Measurements from ENCODE around the gene SAMD10.
A peak's percentile ranks its signal among the peaks of the same experiment; 100 is the strongest.

The SAMD10 gene

GRCh38 chr20:64006902-64007301, 27.5 kb upstream of the SAMD10 start:
- no peak overlapping the region for H3K27ac ChIP-seq
- no peak for TF ChIP-seq CTCF (conservative IDR thresholded peaks at IDR 0.05)
- TF ChIP-seq ZFX (IDR thresholded peaks at IDR 0.05): no peak

- H3K27ac ChIP-seq: no peak overlapping the region
- TF ChIP-seq ZFX (IDR thresholded peaks at IDR 0.05): no peak
- no peak for TF ChIP-seq CTCF (conservative IDR thresholded peaks at IDR 0.05)
Measured at GRCh38 chr20:64006490-64006889, 27.0 kb upstream of the SAMD10 start.

- no peak overlapping the region for H3K27ac ChIP-seq
- TF ChIP-seq CTCF (conservative IDR thresholded peaks at IDR 0.05) (no peak), ZFX (IDR thresholded peaks at IDR 0.05) (no peak)
Measured at GRCh38 chr20:64005394-64005793, 26.0 kb upstream of the SAMD10 start.

GRCh38 chr20:64003960-64004725, 24.7 kb upstream of the SAMD10 start:
- TF ChIP-seq CTCF (conservative IDR thresholded peaks at IDR 0.05) (no peak), ZFX (IDR thresholded peaks at IDR 0.05) (no peak)
- H3K27ac ChIP-seq: no peak overlapping the region

DNA sequence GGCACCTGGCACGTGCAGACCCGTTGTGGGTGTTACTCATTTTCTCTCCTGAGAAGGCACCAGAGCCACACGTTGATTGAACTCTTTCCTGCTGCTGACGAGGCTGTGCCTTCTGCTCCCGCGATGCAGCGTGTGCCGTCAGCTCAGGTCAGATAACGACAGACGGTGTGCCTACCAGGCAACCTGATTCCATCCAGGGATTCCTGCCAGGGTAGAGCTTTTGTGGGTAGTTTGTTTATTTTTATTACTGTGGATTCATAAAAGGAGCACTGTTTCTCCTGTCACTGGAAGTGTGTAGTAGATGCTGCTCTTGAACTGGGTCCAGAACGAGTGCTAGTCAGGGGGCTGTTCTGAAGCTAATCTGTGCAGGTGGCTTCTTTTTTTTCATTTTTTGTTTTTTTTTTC, 22.2 kb upstream of the SAMD10 start:
- H3K27ac ChIP-seq: peak overlapping the region; percentile 22
- no peak for TF ChIP-seq ZFX (IDR thresholded peaks at IDR 0.05)
- no peak for TF ChIP-seq CTCF (conservative IDR thresholded peaks at IDR 0.05)

DNA sequence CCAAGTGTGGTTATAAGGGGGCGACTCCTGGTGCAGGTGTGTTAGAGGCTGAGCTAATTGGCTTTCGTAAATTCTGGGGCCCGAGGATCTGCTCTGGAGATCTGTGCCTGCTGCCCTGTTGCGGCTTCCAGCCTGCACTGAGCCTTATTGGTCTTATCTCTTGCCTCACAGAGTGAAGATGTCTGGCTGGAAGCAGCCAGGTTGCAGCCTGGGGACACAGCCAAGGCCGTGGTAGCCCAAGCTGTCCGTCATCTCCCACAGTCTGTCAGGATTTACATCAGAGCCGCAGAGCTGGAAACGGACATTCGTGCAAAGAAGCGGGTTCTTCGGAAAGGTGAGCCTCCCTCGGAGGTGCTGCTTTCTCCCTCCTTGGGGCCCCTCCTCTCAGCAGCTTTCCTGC, 21.5 kb upstream of the SAMD10 start:
- TF ChIP-seq ZFX (IDR thresholded peaks at IDR 0.05) (no peak), CTCF (conservative IDR thresholded peaks at IDR 0.05) (no peak)
- peak overlapping the region; percentile 22 for H3K27ac ChIP-seq

DNA sequence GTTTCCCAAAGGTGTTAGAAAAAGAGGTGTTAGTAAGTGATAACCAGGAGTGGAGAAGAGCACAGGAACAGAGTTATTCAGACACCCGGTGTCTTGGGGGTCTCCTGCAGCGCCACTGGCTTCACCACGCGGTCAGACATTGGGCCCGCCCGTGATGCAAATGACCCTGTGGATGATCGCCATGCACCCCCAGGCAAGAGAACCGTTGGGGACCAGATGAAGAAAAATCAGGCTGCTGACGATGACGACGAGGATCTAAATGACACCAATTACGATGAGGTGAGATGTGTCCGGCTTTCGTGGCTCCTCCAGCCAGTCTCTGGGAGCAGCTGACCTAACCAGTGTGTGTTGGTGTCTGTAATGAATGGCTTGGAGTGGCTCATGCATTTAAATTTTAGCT, 3.5 kb upstream of the SAMD10 start:
- TF ChIP-seq CTCF (conservative IDR thresholded peaks at IDR 0.05) (no peak), ZFX (IDR thresholded peaks at IDR 0.05) (no peak)
- H3K27ac ChIP-seq: no peak overlapping the region
